Inferior parietal cortex (tissue), 1 donor: ENCODE measurements around the gene DIAPH2.

Experiments
- DNase-seq: peaks from one replicate; pipeline ENCODE4 v3.0.0-alpha.2; 2016; ENCODE audit errors: extremely low spot score

The DIAPH2 gene

GRCh38 chrX:97050392-97050791 is 365.8 kb downstream of the DIAPH2 start:
- DNase-seq = no peak

- no peak for DNase-seq
Observed at GRCh38 chrX:97057349-97057909, 372.8 kb downstream of the DIAPH2 start.

- DNase-seq = no peak
Observed at GRCh38 chrX:97060020-97060419, 375.4 kb downstream of the DIAPH2 start.

GRCh38 chrX:97065066-97065465 is 380.4 kb downstream of the DIAPH2 start:
- DNase-seq = no peak

- DNase-seq = no peak
Observed at GRCh38 chrX:97065973-97066372, 381.3 kb downstream of the DIAPH2 start.

GRCh38 chrX:97066381-97066780 is 381.7 kb downstream of the DIAPH2 start:
- no peak for DNase-seq

- DNase-seq = no peak
Observed at GRCh38 chrX:97070346-97070745, 385.7 kb downstream of the DIAPH2 start.

- no peak for DNase-seq
Observed at GRCh38 chrX:97074400-97074799, 389.8 kb downstream of the DIAPH2 start.

- DNase-seq = no peak
Observed at GRCh38 chrX:97089116-97089515, 404.5 kb downstream of the DIAPH2 start.

- peak; percentile 18 for DNase-seq
Observed at GRCh38 chrX:97096385-97096784, 411.7 kb downstream of the DIAPH2 start.

- DNase-seq = no peak
Observed at GRCh38 chrX:97102938-97103337, 418.3 kb downstream of the DIAPH2 start.

GRCh38 chrX:97109730-97110129 is 425.1 kb downstream of the DIAPH2 start:
- no peak for DNase-seq

GRCh38 chrX:97117572-97117971 is 432.9 kb downstream of the DIAPH2 start:
- no peak for DNase-seq

- no peak for DNase-seq
Observed at GRCh38 chrX:97119474-97120109, 434.9 kb downstream of the DIAPH2 start.

- no peak for DNase-seq
Observed at GRCh38 chrX:97123001-97123400, 438.4 kb downstream of the DIAPH2 start.

GRCh38 chrX:97126020-97126419 is 441.4 kb downstream of the DIAPH2 start:
- DNase-seq = no peak

- DNase-seq = no peak
Observed at GRCh38 chrX:97132664-97133415, 448.2 kb downstream of the DIAPH2 start.

GRCh38 chrX:97145934-97146333 is 461.3 kb downstream of the DIAPH2 start:
- DNase-seq = no peak

- no peak for DNase-seq
Observed at GRCh38 chrX:97155816-97156215, 471.2 kb downstream of the DIAPH2 start.

GRCh38 chrX:97158269-97158668 is 473.6 kb downstream of the DIAPH2 start:
- DNase-seq = no peak

GRCh38 chrX:97159916-97160800 is 475.5 kb downstream of the DIAPH2 start:
- DNase-seq = no peak

GRCh38 chrX:97167333-97167732 is 482.7 kb downstream of the DIAPH2 start:
- no peak for DNase-seq
